PC-3 (cell line): ENCODE results near the gene DLG2. TPM values are rescaled to one million over a fixed set of nuclear protein-coding genes. Genes with fewer than 3 reads are reported as not detected.

ENCODE experiments used
- ATAC-seq: fragments of 200-7000 bp; cut with Tn5 transposase; 2 replicates; pipeline ENCODE4 v1.9.1; 2020; ENCODE audit warnings: mild to moderate bottlenecking, moderate library complexity
- BruUV-seq: library from RNA; stranded (reverse); fragments of 400-500 nt; replicated peaks from 2 replicates; lab custom pipeline; 2021; lab: Mats Ljungman, UMichigan
- CTCF ChIA-PET: fragments of 300-600 bp; sonication (Branson Sonifier 250); formaldehyde crosslinking; loops from one replicate; lab custom pipeline; 2022; ENCODE audit warnings: antibody characterized with exemption; lab: Charles Lee
- POLR2A ChIA-PET: fragments of 300-600 bp; sonication (Branson Sonifier 250); formaldehyde crosslinking; loops from one replicate; lab custom pipeline; 2022; ENCODE audit warnings: antibody characterized with exemption; ENCODE audit not compliant: unreplicated experiment; lab: Charles Lee
- DNase-seq: peaks from one replicate; pipeline ENCODE4 v3.0.0-alpha.2; 2015
- H2AFZ ChIP-seq: fragments of 300-600 bp; sonication (generic); 2 replicates; pipeline ENCODE4 v1.6.0; 2016; ENCODE audit warnings: antibody characterized with exemption, low read length
- H3F3A ChIP-seq: fragments of 300-600 bp; sonication (generic); one replicate; pipeline ENCODE4 v1.6.0; 2017; ENCODE audit warnings: antibody characterized with exemption, low read length, control low read depth, mild to moderate bottlenecking; ENCODE audit not compliant: unreplicated experiment
- H3K27ac ChIP-seq: fragments of 300-600 bp; sonication (generic); 2 replicates; pipeline ENCODE4 v1.5.1; 2016; ENCODE audit warnings: mild to moderate bottlenecking, low read length
- H3K27me3 ChIP-seq: fragments of 300-600 bp; sonication (generic); 2 replicates; pipeline ENCODE4 v1.6.1; 2016; ENCODE audit warnings: low read length, mixed read lengths
- H3K36me3 ChIP-seq: fragments of 300-600 bp; sonication (generic); 2 replicates; pipeline ENCODE4 v1.6.1; 2016; ENCODE audit warnings: low read depth, mixed run types, low read length, mixed read lengths
- H3K4me1 ChIP-seq: fragments of 300-600 bp; sonication (generic); 2 replicates; pipeline ENCODE4 v1.5.1; 2016; ENCODE audit warnings: low read length; ENCODE audit not compliant: insufficient read depth
- H3K4me2 ChIP-seq: fragments of 300-600 bp; sonication (generic); 2 replicates; pipeline ENCODE4 v1.6.0; 2016; ENCODE audit warnings: low read length
- H3K4me3 ChIP-seq: fragments of 300-600 bp; sonication (generic); 2 replicates; pipeline ENCODE4 v1.5.1; 2016; ENCODE audit warnings: mild to moderate bottlenecking, low read length, mixed read lengths
- H3K79me2 ChIP-seq: fragments of 300-600 bp; sonication (generic); 2 replicates; pipeline ENCODE4 v1.6.1; 2017; ENCODE audit warnings: low read length, mixed read lengths
- H3K9ac ChIP-seq: fragments of 300-600 bp; sonication (generic); 2 replicates; pipeline ENCODE4 v1.6.0; 2016; ENCODE audit warnings: mild to moderate bottlenecking, low read length
- H3K9me2 ChIP-seq: fragments of 300-600 bp; sonication (generic); replicated peaks from 2 replicates; pipeline ENCODE4 v1.6.1; 2016; ENCODE audit warnings: mixed run types, low read length, mixed read lengths
- H3K9me3 ChIP-seq: fragments of 300-600 bp; sonication (generic); 2 replicates; pipeline ENCODE4 v1.6.1; 2016; ENCODE audit warnings: low read length, mixed read lengths
- H4K20me1 ChIP-seq: fragments of 300-600 bp; sonication (generic); 2 replicates; pipeline ENCODE4 v1.6.1; 2016; ENCODE audit warnings: low read length, mixed read lengths
- CTCF ChIP-seq: fragments of 300-600 bp; sonication (generic); conservative IDR thresholded peaks from 2 replicates; pipeline ENCODE4 v1.5.1; 2017; ENCODE audit warnings: antibody characterized with exemption, low read depth, mild to moderate bottlenecking, low read length
- EZH2 ChIP-seq: fragments of 300-600 bp; sonication (generic); IDR thresholded peaks from one replicate; pipeline ENCODE4 v1.6.1; 2017; ENCODE audit warnings: antibody characterized with exemption, mild to moderate bottlenecking, low read length; ENCODE audit not compliant: unreplicated experiment
- EZH2phosphoT487 ChIP-seq: fragments of 300-600 bp; sonication (generic); IDR thresholded peaks from 2 replicates; pipeline ENCODE4 v1.6.1; 2018; ENCODE audit warnings: mild to moderate bottlenecking, antibody characterized with exemption, low read length, borderline replicate concordance
- intact Hi-C: fragments of 100-400 bp; cut with micrococcal nuclease; formaldehyde crosslinking; loops from 2 replicates; pipeline ENCODE4 v1.9.0; 2023
- total RNA-seq: library from RNA; depleted of rRNA; stranded (reverse); fragments of >200 nt; gene quantifications from 2 replicates; pipeline ENCODE4 v1.2.3, GENCODE V29; 2014

The DLG2 gene
- total RNA-seq, 1 experiment from 2014 or later, result 0.58 TPM

DNA sequence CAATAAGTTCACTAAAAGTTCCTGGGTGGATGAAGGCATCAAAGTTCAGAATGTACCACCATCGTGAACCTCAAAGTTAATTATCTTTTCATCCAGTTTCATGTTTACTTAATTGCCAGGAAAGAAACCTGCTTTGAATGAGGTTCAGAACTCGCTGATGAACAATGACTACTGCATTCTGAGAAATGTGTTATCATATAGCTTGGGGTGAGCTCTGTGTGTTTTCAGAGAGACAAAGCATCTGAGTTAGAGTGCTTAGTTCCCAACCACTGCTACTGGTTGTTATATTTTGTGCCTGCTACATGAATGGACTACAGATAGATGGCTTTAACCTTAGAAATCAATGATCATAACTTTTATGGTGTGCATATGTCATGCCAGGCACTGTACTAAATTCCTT, 1131.0 kb downstream of the DLG2 start:
- ChIA-PET CTCF (no interaction called here), POLR2A (no interaction called here)
- Histone ChIP-seq H3F3A (no peaks in the 10 kb centered on the region), H2AFZ (no peak overlapping the region), H3K79me2 (no peaks in the 10 kb centered on the region), H3K4me2 (no peak overlapping the region), H3K27me3 (no peaks in the 10 kb centered on the region), H4K20me1 (no peaks in the 10 kb centered on the region), H3K9ac (no peak overlapping the region), H3K4me3 (no peak overlapping the region), H3K9me3 (no peaks in the 10 kb centered on the region), H3K27ac (no peak overlapping the region), H3K9me2 (no peaks in the 10 kb centered on the region), H3K36me3 (no peaks in the 10 kb centered on the region), H3K4me1 (no peaks in the 10 kb centered on the region)
- DNase-seq (no peak), ATAC-seq (no peak)
- intact Hi-C loops, result no loop called here
- no TSS peak for BruUV-seq
- TF ChIP-seq EZH2phosphoT487, result no peak
- no peak for TF ChIP-seq CTCF
- TF ChIP-seq EZH2, result no peak

GRCh38 chr11:84480131-84480530, 1147.0 kb downstream of the DLG2 start:
- CTCF ChIA-PET, result no interaction called here

DNA sequence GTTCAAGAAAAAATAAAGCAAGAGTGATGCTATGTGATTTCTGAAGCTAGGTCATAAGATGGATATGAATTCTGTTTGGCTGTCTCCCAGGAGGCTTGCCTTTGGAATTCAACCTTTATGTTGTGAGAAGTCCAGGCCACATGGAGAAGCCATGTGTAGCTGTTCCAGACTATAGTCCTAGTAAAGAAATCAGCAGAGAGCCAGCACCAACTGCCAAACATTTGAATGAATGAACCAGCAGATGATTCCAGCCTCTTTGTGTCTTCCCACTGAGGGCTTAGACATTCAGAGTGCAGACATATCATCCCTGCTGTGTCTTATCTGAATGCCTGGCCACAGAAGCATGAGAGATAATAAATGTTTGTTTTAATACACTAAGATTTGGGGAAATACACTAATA, 1150.6 kb downstream of the DLG2 start:
- TF ChIP-seq EZH2 (no peak), CTCF (no peak), EZH2phosphoT487 (no peak)
- Histone ChIP-seq H3K79me2 (no peaks in the 10 kb centered on the region), H3K27ac (no peak overlapping the region), H4K20me1 (no peaks in the 10 kb centered on the region), H3K9me3 (no peaks in the 10 kb centered on the region), H3K36me3 (no peaks in the 10 kb centered on the region), H3K27me3 (no peaks in the 10 kb centered on the region), H3K9ac (no peak overlapping the region), H3K4me3 (no peak overlapping the region), H3K4me2 (no peak overlapping the region), H2AFZ (no peak overlapping the region), H3F3A (no peaks in the 10 kb centered on the region), H3K9me2 (no peaks in the 10 kb centered on the region), H3K4me1 (no peaks in the 10 kb centered on the region)
- ATAC-seq, result no peak
- no TSS peak for BruUV-seq
- POLR2A ChIA-PET, result no interaction called here
- DNase-seq, result no peak
- CTCF ChIA-PET, result no interaction called here
- intact Hi-C loops, result no loop called here

More at GRCh38 chr11:84480131-84480530, 1147.0 kb downstream of the DLG2 start:
- no peaks in the 10 kb centered on the region for H4K20me1 ChIP-seq
- no peak overlapping the region for H2AFZ ChIP-seq
- no peak overlapping the region for H3K27ac ChIP-seq
- H3F3A ChIP-seq, result no peaks in the 10 kb centered on the region
- H3K4me2 ChIP-seq, result no peak overlapping the region
- H3K4me3 ChIP-seq, result no peak overlapping the region
- no peaks in the 10 kb centered on the region for H3K9me3 ChIP-seq
- TF ChIP-seq CTCF (no peak), EZH2 (no peak), EZH2phosphoT487 (no peak)
- no peaks in the 10 kb centered on the region for H3K4me1 ChIP-seq
- H3K9me2 ChIP-seq, result no peaks in the 10 kb centered on the region
- no peaks in the 10 kb centered on the region for H3K79me2 ChIP-seq
- POLR2A ChIA-PET, result no interaction called here
- DNase-seq (no peak), ATAC-seq (no peak)
- H3K9ac ChIP-seq, result no peak overlapping the region
- no peaks in the 10 kb centered on the region for H3K27me3 ChIP-seq
- intact Hi-C loops, result no loop called here
- H3K36me3 ChIP-seq, result no peaks in the 10 kb centered on the region
- no TSS peak for BruUV-seq
